ENCODE results near the gene FBLN5.

DNA sequence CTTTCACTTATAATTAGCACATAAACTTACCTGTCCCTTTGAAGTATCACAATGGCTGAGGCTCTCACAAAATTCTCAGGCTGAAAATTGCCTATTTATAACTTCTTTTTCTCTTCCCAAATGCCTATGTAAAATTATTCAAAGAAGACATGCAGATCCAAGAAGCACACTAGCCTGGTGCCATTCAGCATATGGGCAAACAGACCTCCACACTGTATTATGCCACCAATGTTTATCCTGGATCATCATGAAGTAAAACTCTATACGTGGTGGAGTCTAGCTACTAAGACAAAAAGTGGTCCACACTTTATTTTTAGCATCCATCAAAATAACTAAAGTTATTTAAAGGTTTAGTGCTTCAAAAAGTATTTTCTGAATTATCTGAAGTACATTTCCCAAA is 95.9 kb downstream of the FBLN5 start:
- TF ChIP-seq, protein P1, sequence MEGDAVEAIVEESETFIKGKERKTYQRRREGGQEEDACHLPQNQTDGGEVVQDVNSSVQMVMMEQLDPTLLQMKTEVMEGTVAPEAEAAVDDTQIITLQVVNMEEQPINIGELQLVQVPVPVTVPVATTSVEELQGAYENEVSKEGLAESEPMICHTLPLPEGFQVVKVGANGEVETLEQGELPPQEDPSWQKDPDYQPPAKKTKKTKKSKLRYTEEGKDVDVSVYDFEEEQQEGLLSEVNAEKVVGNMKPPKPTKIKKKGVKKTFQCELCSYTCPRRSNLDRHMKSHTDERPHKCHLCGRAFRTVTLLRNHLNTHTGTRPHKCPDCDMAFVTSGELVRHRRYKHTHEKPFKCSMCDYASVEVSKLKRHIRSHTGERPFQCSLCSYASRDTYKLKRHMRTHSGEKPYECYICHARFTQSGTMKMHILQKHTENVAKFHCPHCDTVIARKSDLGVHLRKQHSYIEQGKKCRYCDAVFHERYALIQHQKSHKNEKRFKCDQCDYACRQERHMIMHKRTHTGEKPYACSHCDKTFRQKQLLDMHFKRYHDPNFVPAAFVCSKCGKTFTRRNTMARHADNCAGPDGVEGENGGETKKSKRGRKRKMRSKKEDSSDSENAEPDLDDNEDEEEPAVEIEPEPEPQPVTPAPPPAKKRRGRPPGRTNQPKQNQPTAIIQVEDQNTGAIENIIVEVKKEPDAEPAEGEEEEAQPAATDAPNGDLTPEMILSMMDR (IDR thresholded peaks at IDR 0.05): no peak
- TF ChIP-seq POLR2AphosphoS5 (IDR thresholded peaks at IDR 0.05; ENCODE audit: low read depth, low read length) (no peak), MEF2A (IDR thresholded peaks at IDR 0.05; ENCODE audit: borderline replicate concordance, low read depth) (no peak), FOXM1 (IDR thresholded peaks at IDR 0.05; ENCODE audit: low read depth) (no peak), ELF1 (IDR thresholded peaks at IDR 0.05) (no peak), GATA2 (CRISPR knock-in tag; IDR thresholded peaks at IDR 0.05) (no peak), FOSL2 (IDR thresholded peaks at IDR 0.05; ENCODE audit: borderline replicate concordance, low read depth) (no peak), TAF1 (IDR thresholded peaks at IDR 0.05; ENCODE audit: borderline replicate concordance, low read depth, low read length) (no peak), RAD21 (IDR thresholded peaks at IDR 0.05; ENCODE audit: low read length) (no peak)
- TF ChIP-seq, protein P2, sequence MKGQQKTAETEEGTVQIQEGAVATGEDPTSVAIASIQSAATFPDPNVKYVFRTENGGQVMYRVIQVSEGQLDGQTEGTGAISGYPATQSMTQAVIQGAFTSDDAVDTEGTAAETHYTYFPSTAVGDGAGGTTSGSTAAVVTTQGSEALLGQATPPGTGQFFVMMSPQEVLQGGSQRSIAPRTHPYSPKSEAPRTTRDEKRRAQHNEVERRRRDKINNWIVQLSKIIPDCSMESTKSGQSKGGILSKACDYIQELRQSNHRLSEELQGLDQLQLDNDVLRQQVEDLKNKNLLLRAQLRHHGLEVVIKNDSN (IDR thresholded peaks at IDR 0.05; ENCODE audit: borderline replicate concordance, low read depth): no peak
- TF ChIP-seq, protein P3, sequence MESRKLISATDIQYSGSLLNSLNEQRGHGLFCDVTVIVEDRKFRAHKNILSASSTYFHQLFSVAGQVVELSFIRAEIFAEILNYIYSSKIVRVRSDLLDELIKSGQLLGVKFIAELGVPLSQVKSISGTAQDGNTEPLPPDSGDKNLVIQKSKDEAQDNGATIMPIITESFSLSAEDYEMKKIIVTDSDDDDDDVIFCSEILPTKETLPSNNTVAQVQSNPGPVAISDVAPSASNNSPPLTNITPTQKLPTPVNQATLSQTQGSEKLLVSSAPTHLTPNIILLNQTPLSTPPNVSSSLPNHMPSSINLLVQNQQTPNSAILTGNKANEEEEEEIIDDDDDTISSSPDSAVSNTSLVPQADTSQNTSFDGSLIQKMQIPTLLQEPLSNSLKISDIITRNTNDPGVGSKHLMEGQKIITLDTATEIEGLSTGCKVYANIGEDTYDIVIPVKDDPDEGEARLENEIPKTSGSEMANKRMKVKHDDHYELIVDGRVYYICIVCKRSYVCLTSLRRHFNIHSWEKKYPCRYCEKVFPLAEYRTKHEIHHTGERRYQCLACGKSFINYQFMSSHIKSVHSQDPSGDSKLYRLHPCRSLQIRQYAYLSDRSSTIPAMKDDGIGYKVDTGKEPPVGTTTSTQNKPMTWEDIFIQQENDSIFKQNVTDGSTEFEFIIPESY (IDR thresholded peaks at IDR 0.05; ENCODE audit: borderline replicate concordance, low read depth): no peak
- TF ChIP-seq, protein P4, sequence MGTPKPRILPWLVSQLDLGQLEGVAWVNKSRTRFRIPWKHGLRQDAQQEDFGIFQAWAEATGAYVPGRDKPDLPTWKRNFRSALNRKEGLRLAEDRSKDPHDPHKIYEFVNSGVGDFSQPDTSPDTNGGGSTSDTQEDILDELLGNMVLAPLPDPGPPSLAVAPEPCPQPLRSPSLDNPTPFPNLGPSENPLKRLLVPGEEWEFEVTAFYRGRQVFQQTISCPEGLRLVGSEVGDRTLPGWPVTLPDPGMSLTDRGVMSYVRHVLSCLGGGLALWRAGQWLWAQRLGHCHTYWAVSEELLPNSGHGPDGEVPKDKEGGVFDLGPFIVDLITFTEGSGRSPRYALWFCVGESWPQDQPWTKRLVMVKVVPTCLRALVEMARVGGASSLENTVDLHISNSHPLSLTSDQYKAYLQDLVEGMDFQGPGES (IDR thresholded peaks at IDR 0.05; ENCODE audit: low read depth, low read length): no peak
